ENCODE results near the gene SEPTIN8. TPM values are rescaled to one million over a fixed set of nuclear protein-coding genes. Genes with fewer than 3 reads are reported as not detected.

The SEPTIN8 gene
- total and polyA plus RNA-seq, 2 of the 13 experiments (the other 11 are each of a cell fraction or from before 2014, with no cell fraction given): 41.4 to 49.9 TPM

DNA sequence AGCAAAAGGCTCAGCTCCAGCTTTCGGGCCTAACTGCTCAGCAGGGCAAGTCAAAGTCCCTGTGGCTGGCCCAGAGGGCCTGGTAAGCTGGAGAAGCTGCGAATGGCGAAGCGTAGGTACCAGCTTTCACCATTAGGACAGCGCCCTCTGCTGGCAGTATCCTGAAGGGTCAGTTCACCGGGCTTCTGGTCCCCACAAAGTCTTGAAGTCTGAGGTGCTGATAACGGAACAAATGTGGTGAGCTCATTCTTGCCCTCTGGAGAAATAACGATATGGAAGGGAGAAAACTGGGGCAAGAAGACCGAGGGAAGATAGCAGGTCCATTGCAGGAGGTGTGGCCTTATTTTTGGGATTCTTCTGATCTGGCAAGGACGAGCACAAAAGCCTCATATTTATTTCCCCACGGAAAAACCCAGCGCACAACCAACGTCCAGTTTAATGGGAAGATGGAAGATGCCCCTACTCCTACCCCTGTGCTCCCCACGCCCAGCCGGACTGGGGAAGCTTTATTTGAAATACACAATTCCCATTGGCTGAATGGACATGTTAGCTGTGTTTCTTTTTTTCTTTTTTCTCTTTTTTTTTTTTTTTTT, 43.2 kb upstream of the SEPTIN8 start:
- H3K4me3 ChIP-seq (replicated peaks in 1 of 3; ENCODE audit: insufficient read depth in 1 of 3, low read depth in 2 of 3, low read length in 3 of 3): peak overlapping the region; percentile 45 to 64 (median 50)
- TF ChIP-seq SAP130 (CRISPR knock-in tag; IDR thresholded peaks at IDR 0.05; ENCODE audit: low read depth): peak; percentile 44
- TF ChIP-seq ASH2L (IDR thresholded peaks at IDR 0.05; ENCODE audit: insufficient read length, low read depth, low read length): peak; percentile 31
- TF ChIP-seq, protein P1, sequence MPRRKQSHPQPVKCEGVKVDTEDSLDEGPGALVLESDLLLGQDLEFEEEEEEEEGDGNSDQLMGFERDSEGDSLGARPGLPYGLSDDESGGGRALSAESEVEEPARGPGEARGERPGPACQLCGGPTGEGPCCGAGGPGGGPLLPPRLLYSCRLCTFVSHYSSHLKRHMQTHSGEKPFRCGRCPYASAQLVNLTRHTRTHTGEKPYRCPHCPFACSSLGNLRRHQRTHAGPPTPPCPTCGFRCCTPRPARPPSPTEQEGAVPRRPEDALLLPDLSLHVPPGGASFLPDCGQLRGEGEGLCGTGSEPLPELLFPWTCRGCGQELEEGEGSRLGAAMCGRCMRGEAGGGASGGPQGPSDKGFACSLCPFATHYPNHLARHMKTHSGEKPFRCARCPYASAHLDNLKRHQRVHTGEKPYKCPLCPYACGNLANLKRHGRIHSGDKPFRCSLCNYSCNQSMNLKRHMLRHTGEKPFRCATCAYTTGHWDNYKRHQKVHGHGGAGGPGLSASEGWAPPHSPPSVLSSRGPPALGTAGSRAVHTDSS (CRISPR knock-in tag; conservative IDR thresholded peaks at IDR 0.05): no peak
- peak; percentile 73 for TF ChIP-seq YY1 (IDR thresholded peaks at IDR 0.05; ENCODE audit: insufficient read depth, insufficient replicate concordance, low read depth, low read length)
- 0 out of 2 replicates have a peak, but pooled peaks have one; percentile 37 for TF ChIP-seq TSC22D2 (CRISPR knock-in tag; IDR thresholded peaks at IDR 0.05; ENCODE audit: borderline replicate concordance)
- TF ChIP-seq BHLHE40 (IDR thresholded peaks at IDR 0.05; ENCODE audit: low read length): no peak
- no peak for TF ChIP-seq MTA1 (CRISPR knock-in tag; IDR thresholded peaks at IDR 0.05; ENCODE audit: borderline replicate concordance)
- TF ChIP-seq TP53 (CRISPR knock-in tag; conservative IDR thresholded peaks at IDR 0.05): no peak
- TF ChIP-seq ZNF558 (CRISPR knock-in tag; IDR thresholded peaks at IDR 0.05; ENCODE audit: borderline replicate concordance): no peak
- TF ChIP-seq ZNF350 (CRISPR knock-in tag; IDR thresholded peaks at IDR 0.05; ENCODE audit: borderline replicate concordance, low read depth): no peak; the same call in 1 of the 2 replicates
- TF ChIP-seq, protein P2, sequence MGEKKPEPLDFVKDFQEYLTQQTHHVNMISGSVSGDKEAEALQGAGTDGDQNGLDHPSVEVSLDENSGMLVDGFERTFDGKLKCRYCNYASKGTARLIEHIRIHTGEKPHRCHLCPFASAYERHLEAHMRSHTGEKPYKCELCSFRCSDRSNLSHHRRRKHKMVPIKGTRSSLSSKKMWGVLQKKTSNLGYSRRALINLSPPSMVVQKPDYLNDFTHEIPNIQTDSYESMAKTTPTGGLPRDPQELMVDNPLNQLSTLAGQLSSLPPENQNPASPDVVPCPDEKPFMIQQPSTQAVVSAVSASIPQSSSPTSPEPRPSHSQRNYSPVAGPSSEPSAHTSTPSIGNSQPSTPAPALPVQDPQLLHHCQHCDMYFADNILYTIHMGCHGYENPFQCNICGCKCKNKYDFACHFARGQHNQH (CRISPR knock-in tag; IDR thresholded peaks at IDR 0.05): peak; percentile 75; the same call in 1 of the 2 replicates
- TF ChIP-seq, protein P3, sequence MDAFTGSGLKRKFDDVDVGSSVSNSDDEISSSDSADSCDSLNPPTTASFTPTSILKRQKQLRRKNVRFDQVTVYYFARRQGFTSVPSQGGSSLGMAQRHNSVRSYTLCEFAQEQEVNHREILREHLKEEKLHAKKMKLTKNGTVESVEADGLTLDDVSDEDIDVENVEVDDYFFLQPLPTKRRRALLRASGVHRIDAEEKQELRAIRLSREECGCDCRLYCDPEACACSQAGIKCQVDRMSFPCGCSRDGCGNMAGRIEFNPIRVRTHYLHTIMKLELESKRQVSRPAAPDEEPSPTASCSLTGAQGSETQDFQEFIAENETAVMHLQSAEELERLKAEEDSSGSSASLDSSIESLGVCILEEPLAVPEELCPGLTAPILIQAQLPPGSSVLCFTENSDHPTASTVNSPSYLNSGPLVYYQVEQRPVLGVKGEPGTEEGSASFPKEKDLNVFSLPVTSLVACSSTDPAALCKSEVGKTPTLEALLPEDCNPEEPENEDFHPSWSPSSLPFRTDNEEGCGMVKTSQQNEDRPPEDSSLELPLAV (CRISPR knock-in tag; conservative IDR thresholded peaks at IDR 0.05; ENCODE audit: low read depth): no peak
- peak; percentile 25; the same call in 1 of the 2 replicates for TF ChIP-seq ZMYM4 (CRISPR knock-in tag; IDR thresholded peaks at IDR 0.05)
- TF ChIP-seq ZBTB8A (CRISPR knock-in tag; IDR thresholded peaks at IDR 0.05; ENCODE audit: borderline replicate concordance, low read depth): no peak
- TF ChIP-seq KMT2B (CRISPR knock-in tag; IDR thresholded peaks at IDR 0.05): peak; percentile 37; the same call in 1 of the 2 replicates
- TF ChIP-seq SALL2 (CRISPR knock-in tag; IDR thresholded peaks at IDR 0.05): peak; percentile 63; the same call in 1 of the 2 replicates
- 0 out of 2 replicates have a peak, but pooled peaks have one; percentile 7 for TF ChIP-seq HNF4G (IDR thresholded peaks at IDR 0.05; ENCODE audit: borderline replicate concordance, low read depth, low read length)
- no peak for TF ChIP-seq HNF4G (CRISPR knock-in tag; IDR thresholded peaks at IDR 0.05; ENCODE audit: borderline replicate concordance, low read depth)
- TF ChIP-seq ZSCAN25 (CRISPR knock-in tag; IDR thresholded peaks at IDR 0.05): no peak
- 0 out of 2 replicates have a peak, but pooled peaks have one; percentile 36 for TF ChIP-seq ZNF598 (CRISPR knock-in tag; IDR thresholded peaks at IDR 0.05; ENCODE audit: borderline replicate concordance)

More for the DNA sequence above, 43.2 kb upstream of the SEPTIN8 start:
- CTCF ChIA-PET (ENCODE audit: low intra/inter-chr PET ratio, low total read pairs): interaction anchor here (0.6 to 4.5 kb wide), 6 partner anchors 10 to 106 kb away, joined by 3 to 54 read pairs (median 4); no protein-coding TSS in a partner anchor
- no peaks in the 10 kb centered on the region for H4K20me1 ChIP-seq (ENCODE audit: insufficient read depth, low read length)
- POLR2A ChIA-PET: interaction anchor here (0.7 to 6.7 kb wide), 13 partner anchors 9 to 293 kb away, joined by 3 to 176 read pairs (median 6); partner anchors contain the start of genes GDF9, KIF3A, SEPTIN8 and SHROOM1
- intact Hi-C loops (cut with micrococcal nuclease; ENCODE audit: unreplicated experiment): loop anchor here (1.0 to 5.0 kb wide), 6 partner anchors 13 to 293 kb away; partner anchors contain the start of gene SEPTIN8
- ATAC-seq (peak; percentile 81), DNase-seq (ENCODE audit: low spot score) (peak; percentile 88), FAIRE-seq (peak; percentile 81)
- no peaks in the 10 kb centered on the region for H3K79me2 ChIP-seq (ENCODE audit: insufficient read depth, low read length)
- H3K27ac ChIP-seq (ENCODE audit: extremely low read length, insufficient read depth, low read length): peak overlapping the region; percentile 66
- in situ Hi-C loops (cut with HindIII; ENCODE audit: extremely low pct_ligation_motif_present, low pct_unique_long_range_greater_than_20kb): no loop called here
- H3K4me1 ChIP-seq (ENCODE audit: insufficient read depth, low read length): peaks cover 49% of the 10 kb centered on the region
- H3K9ac ChIP-seq (ENCODE audit: insufficient read depth, low read depth, low read length): peak overlapping the region; percentile 69
- no peaks in the 10 kb centered on the region for H3K9me3 ChIP-seq (ENCODE audit: low read length)
- peaks cover 5 to 18% of the 10 kb centered on the region in 2 experiments; a peak in 3 of 5 replicates for H3K36me3 ChIP-seq (replicated peaks in 1 of 2; ENCODE audit: control insufficient read depth in 1 of 2, insufficient read depth in 2 of 2, low read length in 2 of 2)
- WGBS (ENCODE audit: low lambda C conversion rate): 2% methylated on average over 15 of the region's 15 CpGs
- peak overlapping the region; percentile 96 for H3K4me2 ChIP-seq (ENCODE audit: low read depth, low read length)
- TSS peak; percentile 34 for BruUV-seq (replicated peaks)
- no peak overlapping the region for H2AFZ ChIP-seq (ENCODE audit: low read length)
- H3K27me3 ChIP-seq (ENCODE audit: control insufficient read depth in 1 of 2, insufficient read depth in 2 of 2, low read length in 2 of 2): no peaks in the 10 kb centered on the region

Data from HepG2 (cell line).